Neural progenitor cell (in vitro differentiated cells): Measurements from ENCODE around the gene GLI2. TPM values are rescaled to one million over a fixed set of nuclear protein-coding genes. Genes with fewer than 3 reads are reported as not detected.
A peak's percentile ranks its signal among the peaks of the same experiment; 100 is the strongest.

Source experiments
- DNase-seq: peaks from one replicate; pipeline ENCODE4 v3.0.0-alpha.2; 2016; ENCODE audit warnings: low spot score
- H2AFZ ChIP-seq: fragments of 200-600 bp; sonication (generic); replicated peaks from 2 replicates; pipeline ENCODE4 v1.6.1; 2016; ENCODE audit warnings: antibody characterized with exemption
- H3F3A ChIP-seq: fragments of 200-600 bp; sonication (generic); 2 replicates; pipeline ENCODE4 v1.6.1; 2016; ENCODE audit warnings: antibody characterized with exemption, low read depth
- H3K27ac ChIP-seq: fragments of 200-600 bp; sonication (generic); 2 replicates; pipeline ENCODE4 v1.5.1; 2016; ENCODE audit warnings: mild to moderate bottlenecking
- H3K27me3 ChIP-seq: fragments of 200-600 bp; sonication (generic); 2 replicates; pipeline ENCODE4 v1.6.1; 2016; ENCODE audit warnings: mild to moderate bottlenecking, moderate library complexity
- H3K36me3 ChIP-seq: fragments of 200-600 bp; sonication (generic); 2 replicates; pipeline ENCODE4 v1.5.1; 2016
- H3K4me1 ChIP-seq: fragments of 200-600 bp; sonication (generic); 2 replicates; pipeline ENCODE4 v1.6.1; 2016; ENCODE audit warnings: mixed run types
- H3K4me2 ChIP-seq: fragments of 200-600 bp; sonication (generic); 2 replicates; pipeline ENCODE4 v1.6.1; 2016
- H3K4me3 ChIP-seq: fragments of 200-600 bp; sonication (generic); 2 replicates; pipeline ENCODE4 v1.5.1; 2016
- H3K79me2 ChIP-seq: fragments of 200-600 bp; sonication (generic); 2 replicates; pipeline ENCODE4 v1.6.1; 2016; ENCODE audit warnings: low read depth
- H3K9ac ChIP-seq: fragments of 200-600 bp; sonication (generic); 2 replicates; pipeline ENCODE4 v1.6.1; 2016
- H3K9me3 ChIP-seq: fragments of 200-600 bp; sonication (generic); 2 replicates; pipeline ENCODE4 v1.5.1; 2016; ENCODE audit warnings: low read depth
- H4K20me1 ChIP-seq: fragments of 200-600 bp; sonication (generic); 2 replicates; pipeline ENCODE4 v1.6.1; 2016; ENCODE audit warnings: low read depth
- H3K27ac Mint-ChIP-seq: 3 replicates; pipeline ENCODE4 v1.8.0; 2021; ENCODE audit warnings: mixed read lengths
- H3K27me3 Mint-ChIP-seq: 2 replicates; pipeline ENCODE4 v1.8.0; 2022; ENCODE audit warnings: low read depth, mild to moderate bottlenecking, inconsistent platforms, moderate library complexity, mixed read lengths; ENCODE audit not compliant: insufficient read depth
- H3K36me3 Mint-ChIP-seq: 3 replicates; pipeline ENCODE4 v1.8.0; 2021; ENCODE audit warnings: mixed read lengths
- H3K4me1 Mint-ChIP-seq: 3 replicates; pipeline ENCODE4 v1.8.0; 2021; ENCODE audit warnings: mixed read lengths
- H3K4me3 Mint-ChIP-seq: 3 replicates; pipeline ENCODE4 v1.8.0; 2021; ENCODE audit warnings: mild to moderate bottlenecking, moderate library complexity, mixed read lengths
- H3K9me3 Mint-ChIP-seq: 3 replicates; pipeline ENCODE4 v1.8.0; 2020; ENCODE audit warnings: mixed read lengths
- EZH2 ChIP-seq: fragments of 200-600 bp; sonication (generic); IDR thresholded peaks from 2 replicates; pipeline ENCODE4 v1.6.1; 2017; ENCODE audit warnings: antibody characterized with exemption, mild to moderate bottlenecking, moderate library complexity
- EZH2phosphoT487 ChIP-seq: fragments of 200-600 bp; sonication (generic); IDR thresholded peaks from 2 replicates; pipeline ENCODE4 v1.6.1; 2017; ENCODE audit warnings: antibody characterized with exemption
- total RNA-seq: library from RNA; depleted of rRNA; stranded (reverse); fragments of >200 nt; gene quantifications from 2 replicates; pipeline ENCODE4 v1.2.3, GENCODE V29; 2015; ENCODE audit warnings: low replicate concordance
- TF ChIP-seq, protein P1 (sequence below): fragments of 200-600 bp; sonication (generic); IDR thresholded peaks from 2 replicates; pipeline ENCODE4 v1.5.1; 2017; ENCODE audit warnings: antibody characterized with exemption, mild to moderate bottlenecking

GLI2 gene
- total RNA-seq, 1 donor from 2014 or later: 9.4 TPM

GRCh38 chr2:120759543-120760331 is 24.1 kb downstream of the GLI2 start:
- H3K4me1 ChIP-seq: peaks cover 50% of the 10 kb centered on the region
- no peak overlapping the region for H3K9ac ChIP-seq
- Mint-ChIP-seq H3K4me3 (no peak overlapping the region), H3K27me3 (peaks cover 2% of the 10 kb centered on the region), H3K4me1 (peaks cover 54% of the 10 kb centered on the region), H3K27ac (no peak overlapping the region), H3K9me3 (peaks cover 8% of the 10 kb centered on the region), H3K36me3 (peaks cover 19% of the 10 kb centered on the region)
- H3K4me2 ChIP-seq: no peak overlapping the region
- H3K79me2 ChIP-seq: peaks cover 100% of the 10 kb centered on the region
- H3K27ac ChIP-seq: no peak overlapping the region
- H3K27me3 ChIP-seq: no peaks in the 10 kb centered on the region
- peaks cover 4% of the 10 kb centered on the region for H3K36me3 ChIP-seq
- peaks cover 24% of the 10 kb centered on the region for H3F3A ChIP-seq
- no peak overlapping the region for H3K4me3 ChIP-seq
- H4K20me1 ChIP-seq: peaks cover 98% of the 10 kb centered on the region
- TF ChIP-seq EZH2phosphoT487: no peak
- no peak for TF ChIP-seq EZH2
- TF ChIP-seq, protein P1, sequence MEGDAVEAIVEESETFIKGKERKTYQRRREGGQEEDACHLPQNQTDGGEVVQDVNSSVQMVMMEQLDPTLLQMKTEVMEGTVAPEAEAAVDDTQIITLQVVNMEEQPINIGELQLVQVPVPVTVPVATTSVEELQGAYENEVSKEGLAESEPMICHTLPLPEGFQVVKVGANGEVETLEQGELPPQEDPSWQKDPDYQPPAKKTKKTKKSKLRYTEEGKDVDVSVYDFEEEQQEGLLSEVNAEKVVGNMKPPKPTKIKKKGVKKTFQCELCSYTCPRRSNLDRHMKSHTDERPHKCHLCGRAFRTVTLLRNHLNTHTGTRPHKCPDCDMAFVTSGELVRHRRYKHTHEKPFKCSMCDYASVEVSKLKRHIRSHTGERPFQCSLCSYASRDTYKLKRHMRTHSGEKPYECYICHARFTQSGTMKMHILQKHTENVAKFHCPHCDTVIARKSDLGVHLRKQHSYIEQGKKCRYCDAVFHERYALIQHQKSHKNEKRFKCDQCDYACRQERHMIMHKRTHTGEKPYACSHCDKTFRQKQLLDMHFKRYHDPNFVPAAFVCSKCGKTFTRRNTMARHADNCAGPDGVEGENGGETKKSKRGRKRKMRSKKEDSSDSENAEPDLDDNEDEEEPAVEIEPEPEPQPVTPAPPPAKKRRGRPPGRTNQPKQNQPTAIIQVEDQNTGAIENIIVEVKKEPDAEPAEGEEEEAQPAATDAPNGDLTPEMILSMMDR: no peak
- no peak overlapping the region for H2AFZ ChIP-seq
- no peaks in the 10 kb centered on the region for H3K9me3 ChIP-seq
- DNase-seq: no peak

GRCh38 chr2:120760446-120761135 is 24.9 kb downstream of the GLI2 start:
- Mint-ChIP-seq H3K4me1 (peaks cover 63% of the 10 kb centered on the region), H3K4me3 (no peak overlapping the region), H3K36me3 (peaks cover 19% of the 10 kb centered on the region), H3K27ac (peak overlapping the region; percentile 35), H3K27me3 (peaks cover 2% of the 10 kb centered on the region), H3K9me3 (peaks cover 8% of the 10 kb centered on the region)
- Histone ChIP-seq H3K9me3 (no peaks in the 10 kb centered on the region), H3K9ac (no peak overlapping the region), H4K20me1 (peaks cover 100% of the 10 kb centered on the region), H3K27ac (no peak overlapping the region), H3F3A (peaks cover 24% of the 10 kb centered on the region), H3K4me2 (no peak overlapping the region), H3K4me3 (no peak overlapping the region), H3K27me3 (no peaks in the 10 kb centered on the region), H3K79me2 (peaks cover 100% of the 10 kb centered on the region), H3K36me3 (peaks cover 4% of the 10 kb centered on the region), H2AFZ (no peak overlapping the region), H3K4me1 (peaks cover 59% of the 10 kb centered on the region)
- TF ChIP-seq EZH2: no peak
- TF ChIP-seq, protein P1: no peak
- no peak for TF ChIP-seq EZH2phosphoT487
- DNase-seq: no peak

GRCh38 chr2:120761164-120761861 is 25.6 kb downstream of the GLI2 start:
- no peak for DNase-seq
- Mint-ChIP-seq H3K27me3 (peaks cover 3% of the 10 kb centered on the region), H3K4me3 (no peak overlapping the region), H3K9me3 (peaks cover 7% of the 10 kb centered on the region), H3K4me1 (peaks cover 70% of the 10 kb centered on the region), H3K36me3 (peaks cover 14% of the 10 kb centered on the region), H3K27ac (peak overlapping the region; percentile 35)
- Histone ChIP-seq H3K4me1 (peaks cover 66% of the 10 kb centered on the region), H4K20me1 (peaks cover 100% of the 10 kb centered on the region), H3K9me3 (no peaks in the 10 kb centered on the region), H3K79me2 (peaks cover 100% of the 10 kb centered on the region), H3K9ac (no peak overlapping the region), H3K36me3 (peaks cover 3% of the 10 kb centered on the region), H3K27ac (no peak overlapping the region), H3K4me2 (no peak overlapping the region), H2AFZ (no peak overlapping the region), H3K4me3 (no peak overlapping the region), H3K27me3 (no peaks in the 10 kb centered on the region), H3F3A (peaks cover 22% of the 10 kb centered on the region)
- TF ChIP-seq EZH2 (no peak), EZH2phosphoT487 (no peak)
- TF ChIP-seq, protein P1: no peak
